ENCODE data around the gene CCDC57. TPM values are rescaled to one million over a fixed set of nuclear protein-coding genes. Genes with fewer than 3 reads are reported as not detected.
A peak's percentile ranks its signal among the peaks of the same experiment; 100 is the strongest.

CCDC57 gene
- total RNA-seq, 6 experiments from 2014 or later = 10.1 to 37.4 (median 17.2) TPM

- TF ChIP-seq CTCF (IDR thresholded peaks at IDR 0.05) (no peak), POLR2A (IDR thresholded peaks at IDR 0.05) (peak; percentile 22)
- Histone ChIP-seq H3K4me3 (no peak overlapping the region), H3K36me3 (peaks cover 0 to 20% (median 8%) of the 10 kb centered on the region in 4 donors), H3K27me3 (no peaks in the 10 kb centered on the region), H3K27ac (peak overlapping the region in 2 of 3 donors; percentile 52 to 80), H3K4me1 (peaks cover 4 to 67% (median 42%) of the 10 kb centered on the region in 4 donors), H3K9me3 (no peaks in the 10 kb centered on the region)
- DNase-seq = peak in 2 of 3 donors; percentile 81 to 93
- ATAC-seq = peak; percentile 3 to 39 (median 34)
- intact Hi-C loops (cut with DNase I) = loop anchor here (5.0 kb wide), 2 partner anchors 77 to 82 kb away; partner anchors contain the start of gene CD7 (in 1 of the 2)
- WGBS (ENCODE audit: insufficient coverage, low coverage, low lambda C conversion rate, missing lambda C conversion rate) = 40% methylated on average over 1 of the region's 22 CpGs
Observed at GRCh38 chr17:82239926-82240505, 27.4 kb upstream of the CCDC57 start.

- 20% methylated on average over 1 of the region's 17 CpGs for WGBS (ENCODE audit: insufficient coverage, low coverage, low lambda C conversion rate, missing lambda C conversion rate)
- no peak for TF ChIP-seq CTCF (IDR thresholded peaks at IDR 0.05)
- no peak for TF ChIP-seq POLR2A (IDR thresholded peaks at IDR 0.05)
- ATAC-seq (peak; percentile 5 to 53 (median 45)), DNase-seq (peak in 1 of 3 donors; percentile 91)
- Histone ChIP-seq H3K36me3 (peaks cover 0 to 14% (median 5%) of the 10 kb centered on the region in 4 donors), H3K27ac (peak overlapping the region in 2 of 3 donors; percentile 52 to 80), H3K4me1 (peaks cover 4 to 67% (median 42%) of the 10 kb centered on the region in 4 donors), H3K27me3 (no peaks in the 10 kb centered on the region), H3K9me3 (no peaks in the 10 kb centered on the region), H3K4me3 (no peak overlapping the region)
- intact Hi-C loops (cut with DNase I) = loop anchor here (5.0 kb wide), 2 partner anchors 78 to 83 kb away; partner anchors contain the start of gene CD7 (in 1 of the 2)
Observed at GRCh38 chr17:82239401-82239925, 26.8 kb upstream of the CCDC57 start.

- Histone ChIP-seq H3K27ac (peak overlapping the region in 1 of 3 donors; percentile 80), H3K27me3 (no peaks in the 10 kb centered on the region), H3K4me1 (peaks cover 4 to 66% (median 42%) of the 10 kb centered on the region in 4 donors), H3K36me3 (peaks cover 0 to 6% (median 2%) of the 10 kb centered on the region in 4 donors), H3K9me3 (no peaks in the 10 kb centered on the region), H3K4me3 (no peak overlapping the region)
- TF ChIP-seq POLR2A (IDR thresholded peaks at IDR 0.05) = peak; percentile 46
- no peak for TF ChIP-seq CTCF (IDR thresholded peaks at IDR 0.05)
- ATAC-seq = peak in 1 of 4 donors; percentile 6
- intact Hi-C loops (cut with DNase I) = loop anchor here (5.0 kb wide), 2 partner anchors 79 to 84 kb away; partner anchors contain the start of gene CD7 (in 1 of the 2)
- WGBS (ENCODE audit: insufficient coverage, low coverage, low lambda C conversion rate, missing lambda C conversion rate) = 18% methylated on average over 5 of the region's 33 CpGs
- DNase-seq = peak; percentile 70 to 75 (median 72)
Observed at GRCh38 chr17:82238472-82239201, 26.0 kb upstream of the CCDC57 start.

- H3K9me3 ChIP-seq = no peaks in the 10 kb centered on the region
- no peaks in the 10 kb centered on the region for H3K36me3 ChIP-seq
- peaks cover 4 to 58% (median 39%) of the 10 kb centered on the region in 4 donors for H3K4me1 ChIP-seq
- ATAC-seq (no peak), DNase-seq (no peak)
- no peak overlapping the region for H3K27ac ChIP-seq
- 90% methylated on average over 2 of the region's 34 CpGs for WGBS (ENCODE audit: insufficient coverage, low coverage, low lambda C conversion rate, missing lambda C conversion rate)
- TF ChIP-seq POLR2A (IDR thresholded peaks at IDR 0.05) = no peak
- intact Hi-C loops (cut with DNase I) = loop anchor here (5.0 kb wide), 2 partner anchors 79 to 84 kb away; partner anchors contain the start of gene CD7 (in 1 of the 2)
- H3K4me3 ChIP-seq = no peak overlapping the region
- H3K27me3 ChIP-seq = no peaks in the 10 kb centered on the region
Observed at GRCh38 chr17:82237746-82238471, 25.3 kb upstream of the CCDC57 start.

Data from right lobe of liver (tissue), 6 donors.